PC-3 (cell line): Measurements from ENCODE around the gene STXBP1. TPM values are rescaled to one million over a fixed set of nuclear protein-coding genes. Genes with fewer than 3 reads are reported as not detected.

Experiments
- ATAC-seq: fragments of 200-7000 bp; cut with Tn5 transposase; 2 replicates; pipeline ENCODE4 v1.9.1; 2020; ENCODE audit warnings: mild to moderate bottlenecking, moderate library complexity
- BruUV-seq: library from RNA; stranded (reverse); fragments of 400-500 nt; replicated peaks from 2 replicates; lab custom pipeline; 2021; lab: Mats Ljungman, UMichigan
- CTCF ChIA-PET: fragments of 300-600 bp; sonication (Branson Sonifier 250); formaldehyde crosslinking; loops from one replicate; lab custom pipeline; 2022; ENCODE audit warnings: antibody characterized with exemption; lab: Charles Lee
- POLR2A ChIA-PET: fragments of 300-600 bp; sonication (Branson Sonifier 250); formaldehyde crosslinking; loops from one replicate; lab custom pipeline; 2022; ENCODE audit warnings: antibody characterized with exemption; ENCODE audit not compliant: unreplicated experiment; lab: Charles Lee
- DNase-seq: peaks from one replicate; pipeline ENCODE4 v3.0.0-alpha.2; 2015
- H2AFZ ChIP-seq: fragments of 300-600 bp; sonication (generic); 2 replicates; pipeline ENCODE4 v1.6.0; 2016; ENCODE audit warnings: antibody characterized with exemption, low read length
- H3F3A ChIP-seq: fragments of 300-600 bp; sonication (generic); one replicate; pipeline ENCODE4 v1.6.0; 2017; ENCODE audit warnings: antibody characterized with exemption, low read length, control low read depth, mild to moderate bottlenecking; ENCODE audit not compliant: unreplicated experiment
- H3K27ac ChIP-seq: fragments of 300-600 bp; sonication (generic); 2 replicates; pipeline ENCODE4 v1.5.1; 2016; ENCODE audit warnings: mild to moderate bottlenecking, low read length
- H3K27me3 ChIP-seq: fragments of 300-600 bp; sonication (generic); 2 replicates; pipeline ENCODE4 v1.6.1; 2016; ENCODE audit warnings: low read length, mixed read lengths
- H3K36me3 ChIP-seq: fragments of 300-600 bp; sonication (generic); 2 replicates; pipeline ENCODE4 v1.6.1; 2016; ENCODE audit warnings: low read depth, mixed run types, low read length, mixed read lengths
- H3K4me1 ChIP-seq: fragments of 300-600 bp; sonication (generic); 2 replicates; pipeline ENCODE4 v1.5.1; 2016; ENCODE audit warnings: low read length; ENCODE audit not compliant: insufficient read depth
- H3K4me2 ChIP-seq: fragments of 300-600 bp; sonication (generic); 2 replicates; pipeline ENCODE4 v1.6.0; 2016; ENCODE audit warnings: low read length
- H3K4me3 ChIP-seq: fragments of 300-600 bp; sonication (generic); 2 replicates; pipeline ENCODE4 v1.5.1; 2016; ENCODE audit warnings: mild to moderate bottlenecking, low read length, mixed read lengths
- H3K79me2 ChIP-seq: fragments of 300-600 bp; sonication (generic); 2 replicates; pipeline ENCODE4 v1.6.1; 2017; ENCODE audit warnings: low read length, mixed read lengths
- H3K9ac ChIP-seq: fragments of 300-600 bp; sonication (generic); 2 replicates; pipeline ENCODE4 v1.6.0; 2016; ENCODE audit warnings: mild to moderate bottlenecking, low read length
- H3K9me2 ChIP-seq: fragments of 300-600 bp; sonication (generic); replicated peaks from 2 replicates; pipeline ENCODE4 v1.6.1; 2016; ENCODE audit warnings: mixed run types, low read length, mixed read lengths
- H3K9me3 ChIP-seq: fragments of 300-600 bp; sonication (generic); 2 replicates; pipeline ENCODE4 v1.6.1; 2016; ENCODE audit warnings: low read length, mixed read lengths
- H4K20me1 ChIP-seq: fragments of 300-600 bp; sonication (generic); 2 replicates; pipeline ENCODE4 v1.6.1; 2016; ENCODE audit warnings: low read length, mixed read lengths
- EZH2 ChIP-seq: fragments of 300-600 bp; sonication (generic); IDR thresholded peaks from one replicate; pipeline ENCODE4 v1.6.1; 2017; ENCODE audit warnings: antibody characterized with exemption, mild to moderate bottlenecking, low read length; ENCODE audit not compliant: unreplicated experiment
- EZH2phosphoT487 ChIP-seq: fragments of 300-600 bp; sonication (generic); IDR thresholded peaks from 2 replicates; pipeline ENCODE4 v1.6.1; 2018; ENCODE audit warnings: mild to moderate bottlenecking, antibody characterized with exemption, low read length, borderline replicate concordance
- intact Hi-C: fragments of 100-400 bp; cut with micrococcal nuclease; formaldehyde crosslinking; loops from 2 replicates; pipeline ENCODE4 v1.9.0; 2023
- total RNA-seq: library from RNA; depleted of rRNA; stranded (reverse); fragments of >200 nt; gene quantifications from 2 replicates; pipeline ENCODE4 v1.2.3, GENCODE V29; 2014
- TF ChIP-seq, protein P1 (sequence below): fragments of 300-600 bp; sonication (generic); conservative IDR thresholded peaks from 2 replicates; pipeline ENCODE4 v1.5.1; 2017; ENCODE audit warnings: antibody characterized with exemption, low read depth, mild to moderate bottlenecking, low read length

The STXBP1 gene
- total RNA-seq, 1 experiment from 2014 or later: 9.1 TPM

DNA sequence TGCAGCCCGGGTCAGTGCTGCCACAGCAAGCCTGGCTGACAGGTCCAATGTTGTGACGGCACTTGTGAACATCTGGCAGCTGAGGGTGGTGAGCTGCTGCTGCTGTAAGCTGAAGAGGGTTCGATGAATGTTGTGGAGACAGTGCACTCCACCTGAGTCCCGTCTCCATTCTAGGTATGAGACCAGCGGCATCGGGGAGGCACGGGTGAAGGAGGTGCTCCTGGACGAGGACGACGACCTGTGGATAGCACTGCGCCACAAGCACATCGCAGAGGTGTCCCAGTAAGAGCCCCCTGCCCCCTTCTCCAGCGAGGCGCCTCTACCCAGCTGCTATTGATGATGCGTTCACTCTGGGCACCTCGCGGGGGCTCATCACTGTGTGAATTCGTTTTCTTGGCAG, 55.8 kb downstream of the STXBP1 start:
- Histone ChIP-seq H3K4me1 (no peaks in the 10 kb centered on the region), H3K9me2 (no peaks in the 10 kb centered on the region), H3K36me3 (no peaks in the 10 kb centered on the region), H3K4me2 (no peak overlapping the region), H3K79me2 (no peaks in the 10 kb centered on the region), H3K27ac (no peak overlapping the region), H2AFZ (no peak overlapping the region), H3K4me3 (no peak overlapping the region), H3K27me3 (no peaks in the 10 kb centered on the region), H3K9me3 (no peaks in the 10 kb centered on the region), H3K9ac (no peak overlapping the region), H3F3A (no peaks in the 10 kb centered on the region), H4K20me1 (no peaks in the 10 kb centered on the region)
- CTCF ChIA-PET: interaction anchor here (0.8 kb wide), 1 partner anchor 67 kb away, joined by 4 read pairs; the partner anchor contains the start of gene TOR2A
- intact Hi-C loops: no loop called here
- no peak for TF ChIP-seq EZH2phosphoT487
- TF ChIP-seq, protein P1, sequence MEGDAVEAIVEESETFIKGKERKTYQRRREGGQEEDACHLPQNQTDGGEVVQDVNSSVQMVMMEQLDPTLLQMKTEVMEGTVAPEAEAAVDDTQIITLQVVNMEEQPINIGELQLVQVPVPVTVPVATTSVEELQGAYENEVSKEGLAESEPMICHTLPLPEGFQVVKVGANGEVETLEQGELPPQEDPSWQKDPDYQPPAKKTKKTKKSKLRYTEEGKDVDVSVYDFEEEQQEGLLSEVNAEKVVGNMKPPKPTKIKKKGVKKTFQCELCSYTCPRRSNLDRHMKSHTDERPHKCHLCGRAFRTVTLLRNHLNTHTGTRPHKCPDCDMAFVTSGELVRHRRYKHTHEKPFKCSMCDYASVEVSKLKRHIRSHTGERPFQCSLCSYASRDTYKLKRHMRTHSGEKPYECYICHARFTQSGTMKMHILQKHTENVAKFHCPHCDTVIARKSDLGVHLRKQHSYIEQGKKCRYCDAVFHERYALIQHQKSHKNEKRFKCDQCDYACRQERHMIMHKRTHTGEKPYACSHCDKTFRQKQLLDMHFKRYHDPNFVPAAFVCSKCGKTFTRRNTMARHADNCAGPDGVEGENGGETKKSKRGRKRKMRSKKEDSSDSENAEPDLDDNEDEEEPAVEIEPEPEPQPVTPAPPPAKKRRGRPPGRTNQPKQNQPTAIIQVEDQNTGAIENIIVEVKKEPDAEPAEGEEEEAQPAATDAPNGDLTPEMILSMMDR: no peak
- no peak for TF ChIP-seq EZH2
- ATAC-seq (no peak), DNase-seq (no peak)
- POLR2A ChIA-PET: interaction anchor here (0.6 kb wide), 1 partner anchor 17 kb away, joined by 3 read pairs; no protein-coding TSS in a partner anchor
- BruUV-seq: no TSS peak

DNA sequence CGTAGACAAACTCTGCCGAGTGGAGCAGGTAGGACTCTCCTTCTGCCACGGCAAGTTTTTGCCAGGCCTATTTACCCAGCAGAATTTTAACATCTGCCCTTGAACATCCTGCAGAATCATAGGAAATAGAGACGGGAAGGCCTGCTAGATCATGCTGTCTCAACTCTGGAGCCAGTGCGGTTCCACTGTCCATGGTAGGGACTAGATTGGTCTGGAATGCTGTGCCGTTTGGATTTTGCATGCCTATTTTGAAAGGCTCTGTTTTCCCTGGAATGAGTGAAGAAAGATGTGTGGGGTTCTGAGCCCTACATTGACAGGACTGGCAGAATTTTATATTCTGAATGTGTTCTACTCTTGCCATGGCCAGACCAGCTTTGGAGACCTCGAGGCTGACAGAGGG, 61.2 kb downstream of the STXBP1 start:
- H3K27ac ChIP-seq: no peak overlapping the region
- H3K27me3 ChIP-seq: no peaks in the 10 kb centered on the region
- TF ChIP-seq, protein P1: no peak
- TF ChIP-seq EZH2 (no peak), EZH2phosphoT487 (no peak)
- CTCF ChIA-PET: no interaction called here
- ATAC-seq: no peak
- H2AFZ ChIP-seq: no peak overlapping the region
- no peak overlapping the region for H3K4me3 ChIP-seq
- H3K9me2 ChIP-seq: no peaks in the 10 kb centered on the region
- no peak overlapping the region for H3K4me2 ChIP-seq
- DNase-seq: no peak
- H3K79me2 ChIP-seq: no peaks in the 10 kb centered on the region
- H3K4me1 ChIP-seq: no peaks in the 10 kb centered on the region
- intact Hi-C loops: no loop called here
- no peak overlapping the region for H3K9ac ChIP-seq
- no peaks in the 10 kb centered on the region for H3K36me3 ChIP-seq
- no peaks in the 10 kb centered on the region for H3K9me3 ChIP-seq
- POLR2A ChIA-PET: no interaction called here
- no TSS peak for BruUV-seq
- H3F3A ChIP-seq: no peaks in the 10 kb centered on the region
- H4K20me1 ChIP-seq: no peaks in the 10 kb centered on the region

DNA sequence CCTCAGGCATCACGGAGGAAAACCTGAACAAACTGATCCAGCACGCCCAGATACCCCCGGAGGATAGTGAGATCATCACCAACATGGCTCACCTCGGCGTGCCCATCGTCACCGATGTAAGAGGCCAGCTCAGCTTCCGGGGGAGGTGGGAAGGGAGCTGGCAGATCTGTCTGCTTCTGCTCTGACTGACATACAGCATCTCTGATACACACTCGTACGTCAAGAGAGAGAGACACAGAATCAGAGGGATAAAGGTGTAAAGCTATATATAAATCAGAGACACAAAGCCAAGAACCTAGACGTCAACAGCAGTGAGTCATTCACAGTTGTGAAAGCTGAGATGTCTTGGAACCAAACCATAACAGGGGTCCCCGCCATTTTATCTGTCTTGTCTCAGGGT, 64.6 kb downstream of the STXBP1 start:
- Histone ChIP-seq H3F3A (no peaks in the 10 kb centered on the region), H3K4me1 (no peaks in the 10 kb centered on the region), H3K27me3 (no peaks in the 10 kb centered on the region), H3K79me2 (no peaks in the 10 kb centered on the region), H3K36me3 (no peaks in the 10 kb centered on the region), H3K27ac (no peak overlapping the region), H3K9me3 (no peaks in the 10 kb centered on the region), H3K4me3 (no peak overlapping the region), H3K9ac (no peak overlapping the region), H4K20me1 (no peaks in the 10 kb centered on the region), H3K9me2 (no peaks in the 10 kb centered on the region), H2AFZ (no peak overlapping the region), H3K4me2 (no peak overlapping the region)
- ATAC-seq: no peak
- DNase-seq: no peak
- TF ChIP-seq EZH2phosphoT487 (no peak), EZH2 (no peak)
- TF ChIP-seq, protein P1: no peak
- no TSS peak for BruUV-seq
- CTCF ChIA-PET: no interaction called here
- POLR2A ChIA-PET: no interaction called here
- intact Hi-C loops: no loop called here
